ENCODE data around the gene GALK1. TPM values are rescaled to one million over a fixed set of nuclear protein-coding genes. Genes with fewer than 3 reads are reported as not detected.

Gene GALK1
- total RNA-seq, 1 donor from 2014 or later = 18.2 TPM

DNA sequence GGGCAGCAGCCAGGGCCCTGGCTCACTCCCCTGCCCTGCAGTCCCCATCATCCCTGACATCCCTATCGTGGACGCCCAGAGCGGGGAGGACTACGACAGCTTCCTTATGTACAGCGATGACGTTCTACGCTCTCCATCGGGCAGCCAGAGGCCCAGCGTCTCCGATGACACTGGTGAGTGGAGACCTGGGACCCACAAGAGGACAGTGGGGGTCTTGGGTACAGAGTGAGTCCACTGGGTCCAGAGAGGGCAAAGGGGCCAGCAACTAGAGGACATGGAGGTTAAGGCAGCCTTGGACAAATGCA lies 12.6 kb downstream of the GALK1 start:
- peaks cover 8% of the 10 kb centered on the region for H3K9me3 Mint-ChIP-seq (ENCODE audit: unreplicated experiment)
- H3K4me3 Mint-ChIP-seq (ENCODE audit: unreplicated experiment) = no peak overlapping the region
- H3K4me1 Mint-ChIP-seq (ENCODE audit: low read depth, unreplicated experiment) = peaks cover 6% of the 10 kb centered on the region
- peak overlapping the region; percentile 4 for H3K27ac Mint-ChIP-seq (ENCODE audit: unreplicated experiment)
- no peak for DNase-seq
- no peaks in the 10 kb centered on the region for H3K36me3 Mint-ChIP-seq (ENCODE audit: unreplicated experiment)
- peaks cover 18% of the 10 kb centered on the region for H3K27me3 Mint-ChIP-seq (ENCODE audit: unreplicated experiment)
- TF ChIP-seq, protein P1, sequence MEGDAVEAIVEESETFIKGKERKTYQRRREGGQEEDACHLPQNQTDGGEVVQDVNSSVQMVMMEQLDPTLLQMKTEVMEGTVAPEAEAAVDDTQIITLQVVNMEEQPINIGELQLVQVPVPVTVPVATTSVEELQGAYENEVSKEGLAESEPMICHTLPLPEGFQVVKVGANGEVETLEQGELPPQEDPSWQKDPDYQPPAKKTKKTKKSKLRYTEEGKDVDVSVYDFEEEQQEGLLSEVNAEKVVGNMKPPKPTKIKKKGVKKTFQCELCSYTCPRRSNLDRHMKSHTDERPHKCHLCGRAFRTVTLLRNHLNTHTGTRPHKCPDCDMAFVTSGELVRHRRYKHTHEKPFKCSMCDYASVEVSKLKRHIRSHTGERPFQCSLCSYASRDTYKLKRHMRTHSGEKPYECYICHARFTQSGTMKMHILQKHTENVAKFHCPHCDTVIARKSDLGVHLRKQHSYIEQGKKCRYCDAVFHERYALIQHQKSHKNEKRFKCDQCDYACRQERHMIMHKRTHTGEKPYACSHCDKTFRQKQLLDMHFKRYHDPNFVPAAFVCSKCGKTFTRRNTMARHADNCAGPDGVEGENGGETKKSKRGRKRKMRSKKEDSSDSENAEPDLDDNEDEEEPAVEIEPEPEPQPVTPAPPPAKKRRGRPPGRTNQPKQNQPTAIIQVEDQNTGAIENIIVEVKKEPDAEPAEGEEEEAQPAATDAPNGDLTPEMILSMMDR (IDR thresholded peaks at IDR 0.05; ENCODE audit: partially characterized antibody, unreplicated experiment) = no peak

DNA sequence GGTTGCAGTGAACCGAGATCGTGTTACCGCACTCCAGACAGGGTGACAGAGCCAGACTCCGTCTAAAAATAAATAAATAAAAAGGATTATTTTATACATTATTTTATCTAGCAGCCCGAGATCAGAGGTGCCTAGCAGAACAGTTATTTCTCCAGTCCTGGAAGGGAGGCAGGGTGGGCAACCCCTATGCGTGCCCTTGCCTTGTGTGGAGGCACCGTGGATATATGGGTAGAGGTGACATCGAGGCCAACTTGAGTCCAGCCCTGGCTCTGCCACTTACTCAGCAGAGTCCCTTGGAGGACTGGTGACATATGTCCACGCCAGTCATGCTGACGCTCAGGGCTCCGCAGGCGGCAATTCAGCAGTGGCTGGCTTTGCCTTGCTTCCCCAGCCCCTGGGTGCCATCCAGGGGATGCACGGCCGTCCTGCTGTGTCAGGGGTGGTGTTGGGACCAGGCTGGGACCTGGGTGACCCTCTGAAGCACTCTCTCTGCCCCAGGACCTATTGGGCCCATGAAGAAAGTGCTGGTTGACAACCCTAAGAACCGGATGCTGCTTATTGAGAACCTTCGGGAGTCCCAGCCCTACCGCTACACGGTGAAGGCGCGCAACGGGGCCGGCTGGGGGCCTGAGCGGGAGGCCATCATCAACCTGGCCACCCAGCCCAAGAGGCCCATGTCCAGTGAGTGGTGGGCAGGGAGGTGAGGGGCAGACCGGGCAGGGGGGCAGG lies 13.2 kb downstream of the GALK1 start:
- Mint-ChIP-seq H3K4me3 (ENCODE audit: unreplicated experiment) (no peak overlapping the region), H3K9me3 (ENCODE audit: unreplicated experiment) (peaks cover 8% of the 10 kb centered on the region), H3K36me3 (ENCODE audit: unreplicated experiment) (no peaks in the 10 kb centered on the region), H3K27me3 (ENCODE audit: unreplicated experiment) (peaks cover 18% of the 10 kb centered on the region), H3K27ac (ENCODE audit: unreplicated experiment) (no peak overlapping the region), H3K4me1 (ENCODE audit: low read depth, unreplicated experiment) (peaks cover 6% of the 10 kb centered on the region)
- no peak for DNase-seq
- TF ChIP-seq, protein P1 (IDR thresholded peaks at IDR 0.05; ENCODE audit: partially characterized antibody, unreplicated experiment) = no peak

DNA sequence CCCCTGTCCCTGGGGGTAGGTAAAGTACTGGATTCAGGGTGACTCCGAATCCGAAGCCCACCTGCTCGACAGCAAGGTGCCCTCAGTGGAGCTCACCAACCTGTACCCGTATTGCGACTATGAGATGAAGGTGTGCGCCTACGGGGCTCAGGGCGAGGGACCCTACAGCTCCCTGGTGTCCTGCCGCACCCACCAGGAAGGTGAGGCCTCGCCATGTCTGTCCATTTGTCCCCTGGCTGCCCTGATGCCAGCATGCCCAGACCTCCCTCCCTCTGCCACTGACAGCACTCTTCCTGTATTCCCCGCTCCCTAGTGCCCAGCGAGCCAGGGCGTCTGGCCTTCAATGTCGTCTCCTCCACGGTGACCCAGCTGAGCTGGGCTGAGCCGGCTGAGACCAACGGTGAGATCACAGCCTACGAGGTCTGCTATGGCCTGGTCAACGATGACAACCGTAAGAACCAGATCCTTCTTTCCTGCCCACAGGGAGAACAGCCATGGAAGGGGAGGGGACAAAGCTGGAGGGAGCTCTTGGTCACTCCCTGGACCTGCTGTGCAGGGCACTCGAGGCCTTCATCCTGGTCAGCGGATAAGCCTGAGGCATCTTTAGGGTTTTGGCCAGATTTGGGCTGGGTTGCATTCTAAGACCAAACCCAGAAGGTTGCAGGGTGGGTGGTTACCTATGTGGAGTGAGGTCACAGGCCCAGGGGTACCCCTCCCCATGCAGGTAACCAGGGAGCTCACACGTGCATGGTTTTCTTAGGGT lies 14.2 kb downstream of the GALK1 start:
- no peaks in the 10 kb centered on the region for H3K36me3 Mint-ChIP-seq (ENCODE audit: unreplicated experiment)
- peaks cover 6% of the 10 kb centered on the region for H3K9me3 Mint-ChIP-seq (ENCODE audit: unreplicated experiment)
- H3K4me1 Mint-ChIP-seq (ENCODE audit: low read depth, unreplicated experiment) = peaks cover 6% of the 10 kb centered on the region
- H3K4me3 Mint-ChIP-seq (ENCODE audit: unreplicated experiment) = no peak overlapping the region
- no peak overlapping the region for H3K27ac Mint-ChIP-seq (ENCODE audit: unreplicated experiment)
- TF ChIP-seq, protein P1 (IDR thresholded peaks at IDR 0.05; ENCODE audit: partially characterized antibody, unreplicated experiment) = no peak
- H3K27me3 Mint-ChIP-seq (ENCODE audit: unreplicated experiment) = peaks cover 15% of the 10 kb centered on the region
- no peak for DNase-seq

DNA sequence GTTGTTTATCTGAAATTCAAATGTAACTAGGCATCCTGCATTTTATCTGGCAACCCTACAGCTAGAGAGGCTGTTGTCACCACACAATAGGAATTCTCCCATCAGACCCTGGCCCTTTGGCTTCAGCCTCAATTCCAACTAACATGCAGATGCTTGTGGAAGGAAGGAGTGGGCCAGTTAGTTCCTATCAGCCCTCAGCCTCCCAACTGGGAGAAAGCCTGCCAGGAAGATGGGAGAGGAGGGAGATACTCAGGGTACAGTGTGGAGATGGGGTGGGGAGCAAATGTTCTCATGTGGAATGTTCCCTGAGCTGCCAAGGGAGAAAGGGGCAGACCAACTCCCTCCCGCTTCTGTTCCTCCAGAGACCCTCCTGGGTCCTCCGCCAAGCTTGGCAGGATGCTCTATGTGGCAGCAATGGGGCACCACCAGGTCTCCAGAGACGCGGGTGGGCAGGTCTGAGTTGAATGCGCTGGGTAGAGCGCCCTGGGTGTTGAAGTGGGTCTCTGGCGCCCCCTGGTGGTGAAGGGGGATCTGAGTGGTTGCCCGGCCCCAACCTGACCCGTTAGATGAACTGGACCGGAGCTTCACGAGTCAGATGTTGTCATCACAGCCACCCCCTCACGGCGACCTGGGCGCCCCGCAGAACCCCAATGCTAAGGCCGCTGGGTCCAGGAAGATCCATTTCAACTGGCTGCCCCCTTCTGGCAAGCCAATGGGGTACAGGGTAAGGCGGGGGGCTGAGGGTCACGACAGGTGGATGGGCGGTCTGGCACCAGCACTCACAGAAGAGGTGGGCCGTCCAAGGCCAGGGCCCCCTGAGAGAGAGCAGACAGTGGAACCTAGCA lies 15.2 kb downstream of the GALK1 start:
- TF ChIP-seq, protein P1 (IDR thresholded peaks at IDR 0.05; ENCODE audit: partially characterized antibody, unreplicated experiment) = peak; percentile 98
- peak; percentile 89 for DNase-seq
- Mint-ChIP-seq H3K27me3 (ENCODE audit: unreplicated experiment) (peaks cover 15% of the 10 kb centered on the region), H3K27ac (ENCODE audit: unreplicated experiment) (no peak overlapping the region), H3K4me1 (ENCODE audit: low read depth, unreplicated experiment) (peaks cover 3% of the 10 kb centered on the region), H3K36me3 (ENCODE audit: unreplicated experiment) (no peaks in the 10 kb centered on the region), H3K4me3 (ENCODE audit: unreplicated experiment) (no peak overlapping the region), H3K9me3 (ENCODE audit: unreplicated experiment) (peaks cover 6% of the 10 kb centered on the region)

Measured in glutamatergic neuron (in vitro differentiated cells).